Inflammatory macrophage treated with lipopolysaccharide for 4 hours (primary cell): ENCODE data around the gene TMCO2.
A peak's percentile ranks its signal among the peaks of the same experiment; 100 is the strongest.
"Not testable (repeated sequence)": the region's sequence is repeated elsewhere in the genome, so short reads cannot be mapped to it uniquely, and the experiment has no call there.

ENCODE experiments used
- DNase-seq: peaks from one replicate; pipeline ENCODE4 v3.0.0-alpha.2; 2020

The TMCO2 gene

GRCh38 chr1:40247655-40248054, at the start of gene TMCO2:
TSS of gene TMCO2 (plus strand) at chr1:40247937. CDS start at chr1:40247994, 57 bp downstream.
- DNase-seq: no peak

- DNase-seq: no peak
Measured at GRCh38 chr1:40199126-40199525, 48.6 kb upstream of the TMCO2 start.

- peak; percentile 43 for DNase-seq
Measured at GRCh38 chr1:40204856-40205255, 42.9 kb upstream of the TMCO2 start.

- no peak for DNase-seq
Measured at GRCh38 chr1:40210511-40211204, 37.1 kb upstream of the TMCO2 start.

GRCh38 chr1:40218333-40218732, 29.4 kb upstream of the TMCO2 start:
- no peak for DNase-seq

GRCh38 chr1:40221471-40221905, 26.2 kb upstream of the TMCO2 start:
- DNase-seq: not testable (repeated sequence)

- no peak for DNase-seq
Measured at GRCh38 chr1:40221977-40222772, 25.6 kb upstream of the TMCO2 start.

GRCh38 chr1:40224040-40224439, 23.7 kb upstream of the TMCO2 start:
- DNase-seq: no peak

GRCh38 chr1:40226192-40226591, 21.5 kb upstream of the TMCO2 start:
- no peak for DNase-seq

GRCh38 chr1:40232444-40232843, 15.3 kb upstream of the TMCO2 start:
- DNase-seq: no peak

GRCh38 chr1:40239626-40240025, 8.1 kb upstream of the TMCO2 start:
- DNase-seq: no peak

- no peak for DNase-seq
Measured at GRCh38 chr1:40240390-40240789, 7.3 kb upstream of the TMCO2 start.

GRCh38 chr1:40241362-40241761, 6.4 kb upstream of the TMCO2 start:
- peak; percentile 52 for DNase-seq

- peak; percentile 5 for DNase-seq
Measured at GRCh38 chr1:40243351-40243750, 4.4 kb upstream of the TMCO2 start.

- no peak for DNase-seq
Measured at GRCh38 chr1:40244138-40244744, 3.5 kb upstream of the TMCO2 start.

- no peak for DNase-seq
Measured at GRCh38 chr1:40245686-40246085, 2.1 kb upstream of the TMCO2 start.

GRCh38 chr1:40248412-40248811, 675 bp downstream of the TMCO2 start:
- no peak for DNase-seq

- no peak for DNase-seq
Measured at GRCh38 chr1:40251456-40251855, 3.7 kb downstream of the TMCO2 start.

GRCh38 chr1:40252601-40253000, 4.9 kb downstream of the TMCO2 start:
- DNase-seq: no peak

- no peak for DNase-seq
Measured at GRCh38 chr1:40255231-40255630, 7.5 kb downstream of the TMCO2 start.

GRCh38 chr1:40256401-40257084, 8.8 kb downstream of the TMCO2 start:
- no peak for DNase-seq

GRCh38 chr1:40257313-40257687, 9.6 kb downstream of the TMCO2 start:
- DNase-seq: peak; percentile 40
